ENCODE measurements around the gene ADAMTS17. TPM values are rescaled to one million over a fixed set of nuclear protein-coding genes. Genes with fewer than 3 reads are reported as not detected.

Gene ADAMTS17
- total RNA-seq, 4 donors from 2014 or later, result 6.0 to 17.6 (median 8.2) TPM

DNA sequence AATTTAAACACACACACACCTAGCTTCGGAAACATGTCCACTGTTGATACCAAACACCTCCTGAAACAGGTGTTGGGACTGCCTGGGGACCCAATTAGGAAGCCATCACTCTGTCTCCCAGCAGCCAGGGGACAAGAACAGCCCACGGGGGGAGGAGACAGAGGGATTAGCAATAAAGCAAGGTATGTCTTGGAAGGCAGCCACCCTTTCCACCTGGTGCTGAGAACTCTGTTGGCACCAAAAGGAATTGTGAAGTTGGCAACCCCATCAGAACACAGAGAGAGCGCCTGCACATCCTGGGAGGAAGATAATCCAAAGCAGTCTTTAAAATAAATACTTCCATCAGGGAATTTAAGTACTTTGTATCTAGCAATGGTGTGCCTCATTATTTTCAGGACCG, 111.0 kb downstream of the ADAMTS17 start:
- H3K27ac ChIP-seq, result no peak overlapping the region
- no peaks in the 10 kb centered on the region for H3K9me3 ChIP-seq
- WGBS, 2 donors (ENCODE audit: low coverage in 1 of 2), result 46 to 58% methylated on average over 4 of the region's 4 CpGs
- no peak for DNase-seq
- in situ Hi-C loops (cut with MboI; ENCODE audit: low pct_ligation_motif_present in 1 of 4, low pct_unique_long_range_greater_than_20kb in 1 of 4, low sequenced_read_pairs in 3 of 4), result no loop called here
- no peaks in the 10 kb centered on the region for H3K27me3 ChIP-seq
- intact Hi-C loops (cut with DNase I; ENCODE audit: low total_unique reads), result no loop called here
- no peaks in the 10 kb centered on the region for H3K4me1 ChIP-seq
- TF ChIP-seq POLR2A (IDR thresholded peaks at IDR 0.05), result no peak
- TF ChIP-seq POLR2AphosphoS5 (IDR thresholded peaks at IDR 0.05), result no peak
- TF ChIP-seq EP300 (IDR thresholded peaks at IDR 0.05; ENCODE audit: low read depth), result no peak
- TF ChIP-seq, protein P1, sequence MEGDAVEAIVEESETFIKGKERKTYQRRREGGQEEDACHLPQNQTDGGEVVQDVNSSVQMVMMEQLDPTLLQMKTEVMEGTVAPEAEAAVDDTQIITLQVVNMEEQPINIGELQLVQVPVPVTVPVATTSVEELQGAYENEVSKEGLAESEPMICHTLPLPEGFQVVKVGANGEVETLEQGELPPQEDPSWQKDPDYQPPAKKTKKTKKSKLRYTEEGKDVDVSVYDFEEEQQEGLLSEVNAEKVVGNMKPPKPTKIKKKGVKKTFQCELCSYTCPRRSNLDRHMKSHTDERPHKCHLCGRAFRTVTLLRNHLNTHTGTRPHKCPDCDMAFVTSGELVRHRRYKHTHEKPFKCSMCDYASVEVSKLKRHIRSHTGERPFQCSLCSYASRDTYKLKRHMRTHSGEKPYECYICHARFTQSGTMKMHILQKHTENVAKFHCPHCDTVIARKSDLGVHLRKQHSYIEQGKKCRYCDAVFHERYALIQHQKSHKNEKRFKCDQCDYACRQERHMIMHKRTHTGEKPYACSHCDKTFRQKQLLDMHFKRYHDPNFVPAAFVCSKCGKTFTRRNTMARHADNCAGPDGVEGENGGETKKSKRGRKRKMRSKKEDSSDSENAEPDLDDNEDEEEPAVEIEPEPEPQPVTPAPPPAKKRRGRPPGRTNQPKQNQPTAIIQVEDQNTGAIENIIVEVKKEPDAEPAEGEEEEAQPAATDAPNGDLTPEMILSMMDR (IDR thresholded peaks at IDR 0.05), result no peak
- no peaks in the 10 kb centered on the region for H3K36me3 ChIP-seq
- no peak overlapping the region for H3K4me3 ChIP-seq

GRCh38 chr15:100229181-100230163, 112.3 kb downstream of the ADAMTS17 start:
- intact Hi-C loops (cut with DNase I; ENCODE audit: low total_unique reads), result no loop called here
- Histone ChIP-seq H3K27ac (no peak overlapping the region), H3K9me3 (no peaks in the 10 kb centered on the region), H3K27me3 (no peaks in the 10 kb centered on the region), H3K36me3 (no peaks in the 10 kb centered on the region), H3K4me1 (no peaks in the 10 kb centered on the region), H3K4me3 (no peak overlapping the region)
- DNase-seq, result no peak
- TF ChIP-seq POLR2A (IDR thresholded peaks at IDR 0.05) (no peak), POLR2AphosphoS5 (IDR thresholded peaks at IDR 0.05) (no peak)
- TF ChIP-seq, protein P1 (IDR thresholded peaks at IDR 0.05), result no peak
- in situ Hi-C loops (cut with MboI; ENCODE audit: low pct_ligation_motif_present in 1 of 4, low pct_unique_long_range_greater_than_20kb in 1 of 4, low sequenced_read_pairs in 3 of 4), result no loop called here
- 82 to 86% methylated on average over 2 to 9 of the region's 9 CpGs for WGBS, 2 donors (ENCODE audit: low coverage in 1 of 2)

DNA sequence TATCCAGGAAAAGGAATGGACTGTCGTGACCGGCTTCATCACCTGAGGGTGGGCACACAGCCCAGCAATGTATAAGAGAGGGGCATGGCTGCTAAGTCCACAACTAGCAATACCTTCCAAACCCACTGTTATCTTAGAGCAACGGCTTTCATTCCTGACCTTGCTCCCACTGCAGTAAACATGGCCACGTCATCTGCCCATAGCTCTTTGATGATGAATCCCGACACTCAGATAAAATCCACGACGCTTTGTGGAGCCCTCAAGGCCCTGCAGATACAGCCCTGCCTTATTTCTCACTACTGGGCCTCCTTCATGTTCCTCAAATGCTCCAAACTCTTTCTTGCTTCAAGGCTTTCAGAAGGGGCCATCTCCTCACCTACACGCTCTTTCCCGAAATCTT, 114.0 kb downstream of the ADAMTS17 start:
- in situ Hi-C loops (cut with MboI; ENCODE audit: low pct_ligation_motif_present in 1 of 4, low pct_unique_long_range_greater_than_20kb in 1 of 4, low sequenced_read_pairs in 3 of 4), result no loop called here

DNA sequence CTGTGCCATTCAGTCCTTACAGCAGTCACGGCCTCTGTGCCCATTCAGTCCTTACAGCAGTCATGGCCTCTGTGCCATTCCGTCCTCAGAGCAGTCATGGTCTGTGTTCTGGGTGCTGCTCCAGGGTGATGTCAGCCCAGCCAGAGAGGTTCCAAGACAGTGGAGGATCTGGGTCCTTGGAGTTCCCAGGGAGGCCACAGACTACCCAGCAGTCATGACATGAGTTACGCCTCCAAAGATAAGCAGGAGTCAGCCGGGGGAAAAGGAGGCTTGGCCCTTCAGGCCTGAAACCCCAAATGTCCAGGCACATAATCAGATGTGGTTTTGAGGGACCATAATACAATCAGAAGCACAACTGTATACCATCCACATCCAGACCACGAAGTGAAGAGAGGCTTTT, 115.7 kb downstream of the ADAMTS17 start:
- no peaks in the 10 kb centered on the region for H3K27me3 ChIP-seq
- no peak overlapping the region for H3K27ac ChIP-seq
- in situ Hi-C loops (cut with MboI; ENCODE audit: low pct_ligation_motif_present in 1 of 4, low pct_unique_long_range_greater_than_20kb in 1 of 4, low sequenced_read_pairs in 3 of 4) (no loop called here), intact Hi-C loops (cut with DNase I; ENCODE audit: low total_unique reads) (no loop called here)
- no peaks in the 10 kb centered on the region for H3K9me3 ChIP-seq
- DNase-seq, result no peak
- TF ChIP-seq EP300 (IDR thresholded peaks at IDR 0.05; ENCODE audit: low read depth) (no peak), POLR2AphosphoS5 (IDR thresholded peaks at IDR 0.05) (no peak), POLR2A (IDR thresholded peaks at IDR 0.05) (no peak)
- TF ChIP-seq, protein P1 (IDR thresholded peaks at IDR 0.05), result no peak
- no peaks in the 10 kb centered on the region for H3K4me1 ChIP-seq
- H3K4me3 ChIP-seq, result no peak overlapping the region
- WGBS, 2 donors (ENCODE audit: low coverage in 1 of 2), result 90% methylated on average over 5 of the region's 5 CpGs; no CpG with 5 or more reads in 1 of the 2 donors
- H3K36me3 ChIP-seq, result no peaks in the 10 kb centered on the region

More for the DNA sequence above, 114.0 kb downstream of the ADAMTS17 start:
- H3K27me3 ChIP-seq, result no peaks in the 10 kb centered on the region
- no peak overlapping the region for H3K27ac ChIP-seq
- no peak for TF ChIP-seq POLR2AphosphoS5 (IDR thresholded peaks at IDR 0.05)
- no peak for TF ChIP-seq POLR2A (IDR thresholded peaks at IDR 0.05)
- TF ChIP-seq, protein P1 (IDR thresholded peaks at IDR 0.05), result no peak
- TF ChIP-seq EP300 (IDR thresholded peaks at IDR 0.05; ENCODE audit: low read depth), result no peak
- H3K4me3 ChIP-seq, result no peak overlapping the region
- no peaks in the 10 kb centered on the region for H3K36me3 ChIP-seq
- no peak for DNase-seq
- 70 to 91% methylated on average over 2 to 9 of the region's 9 CpGs for WGBS, 2 donors (ENCODE audit: low coverage in 1 of 2)
- no peaks in the 10 kb centered on the region for H3K4me1 ChIP-seq
- intact Hi-C loops (cut with DNase I; ENCODE audit: low total_unique reads), result no loop called here
- H3K9me3 ChIP-seq, result no peaks in the 10 kb centered on the region
